ENCODE data around the gene NRG3. TPM values are rescaled to one million over a fixed set of nuclear protein-coding genes. Genes with fewer than 3 reads are reported as not detected.

NRG3 gene
- total RNA-seq, 1 donor from 2014 or later, result not detected

DNA sequence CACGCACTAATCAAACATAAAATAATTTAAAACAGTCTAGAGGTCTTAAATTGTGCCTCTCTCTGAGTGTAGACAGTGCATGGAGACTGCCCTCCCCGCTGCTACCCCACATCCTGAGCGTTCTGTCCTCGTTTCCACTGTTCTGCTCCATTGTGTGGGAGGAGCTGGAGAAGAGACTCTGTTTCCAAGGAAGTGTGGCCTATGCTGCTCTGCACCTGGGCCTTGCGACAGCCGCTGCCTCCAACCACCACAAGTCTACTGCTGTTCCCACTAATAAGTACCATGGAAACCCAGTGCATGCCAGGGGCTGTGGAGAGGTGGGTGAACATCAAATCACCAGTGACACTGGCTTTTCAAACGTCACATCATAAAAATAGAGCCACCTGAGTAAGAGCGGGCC, 19.6 kb downstream of the NRG3 start:
- Mint-ChIP-seq H3K4me3 (no peak overlapping the region), H3K4me1 (ENCODE audit: low read depth) (no peaks in the 10 kb centered on the region), H3K9me3 (no peaks in the 10 kb centered on the region), H3K27me3 (ENCODE audit: insufficient read depth) (no peaks in the 10 kb centered on the region), H3K36me3 (ENCODE audit: low read depth) (no peaks in the 10 kb centered on the region), H3K27ac (no peak overlapping the region)
- no peak for DNase-seq (ENCODE audit: low spot score)
- intact Hi-C loops (cut with micrococcal nuclease), result no loop called here

DNA sequence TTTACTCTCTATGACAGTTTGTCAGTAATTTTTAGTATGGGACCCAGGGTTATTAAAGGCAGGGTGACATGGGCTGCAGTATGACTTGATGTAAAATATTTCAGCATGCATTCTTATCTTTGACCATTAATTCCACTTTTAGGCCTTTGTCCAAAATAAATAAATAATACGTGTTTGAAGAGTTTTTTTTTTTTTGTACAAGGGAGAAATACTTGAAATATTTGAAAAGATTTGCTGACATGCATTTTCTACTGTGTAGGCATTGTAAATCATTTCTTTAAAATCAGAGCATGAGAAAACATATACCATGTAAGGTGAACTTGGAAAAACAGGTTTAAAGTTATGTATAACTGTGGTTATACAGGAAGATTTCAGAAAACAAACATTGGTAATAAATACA, 23.5 kb downstream of the NRG3 start:
- no peak overlapping the region for H3K27ac Mint-ChIP-seq
- H3K9me3 Mint-ChIP-seq, result no peaks in the 10 kb centered on the region
- H3K36me3 Mint-ChIP-seq (ENCODE audit: low read depth), result no peaks in the 10 kb centered on the region
- H3K4me3 Mint-ChIP-seq, result no peak overlapping the region
- H3K27me3 Mint-ChIP-seq (ENCODE audit: insufficient read depth), result no peaks in the 10 kb centered on the region
- no peak for DNase-seq (ENCODE audit: low spot score)
- intact Hi-C loops (cut with micrococcal nuclease), result no loop called here
- H3K4me1 Mint-ChIP-seq (ENCODE audit: low read depth), result no peaks in the 10 kb centered on the region

DNA sequence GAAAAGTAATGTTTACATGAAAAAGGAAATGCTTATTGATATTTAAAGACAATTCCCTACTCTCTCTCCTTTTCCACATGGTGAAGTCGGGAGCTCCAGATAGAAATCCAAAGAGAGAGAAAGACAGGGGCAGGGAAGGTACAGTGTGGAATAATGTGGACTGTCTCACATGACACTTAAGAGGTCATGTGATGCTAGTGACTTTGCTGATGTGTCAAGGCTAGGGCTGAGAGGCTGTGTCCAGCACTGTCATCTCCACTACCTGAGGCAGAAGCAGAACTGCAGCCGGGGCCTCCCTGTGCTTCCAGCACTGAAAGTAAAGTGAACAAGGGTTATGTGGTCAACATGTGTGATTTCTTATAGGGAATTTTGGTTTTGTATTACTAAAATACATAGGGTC, 26.0 kb downstream of the NRG3 start:
- Mint-ChIP-seq H3K4me1 (ENCODE audit: low read depth) (no peaks in the 10 kb centered on the region), H3K27ac (no peak overlapping the region), H3K9me3 (no peaks in the 10 kb centered on the region), H3K36me3 (ENCODE audit: low read depth) (no peaks in the 10 kb centered on the region), H3K27me3 (ENCODE audit: insufficient read depth) (no peaks in the 10 kb centered on the region), H3K4me3 (no peak overlapping the region)
- intact Hi-C loops (cut with micrococcal nuclease), result no loop called here
- no peak for DNase-seq (ENCODE audit: low spot score)

DNA sequence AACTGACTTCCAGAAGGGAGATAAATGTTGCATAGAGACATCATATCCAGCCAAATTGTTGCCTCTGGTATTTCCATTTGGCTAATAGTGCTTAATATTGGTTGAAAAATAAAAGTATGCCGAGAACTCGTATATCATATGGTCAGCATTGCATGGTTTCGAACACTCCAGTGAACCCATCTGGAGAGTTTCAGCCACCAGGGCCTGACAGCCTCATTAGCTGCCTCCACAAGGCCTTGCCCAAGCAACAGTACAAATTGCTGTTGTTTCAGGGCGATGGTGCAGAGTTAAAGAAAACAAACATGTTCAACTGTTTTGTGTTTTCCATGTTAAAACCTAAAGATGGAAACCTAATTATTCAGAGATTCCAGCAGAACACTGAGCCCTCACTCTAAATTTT, 28.5 kb downstream of the NRG3 start:
- H3K9me3 Mint-ChIP-seq, result no peaks in the 10 kb centered on the region
- intact Hi-C loops (cut with micrococcal nuclease), result no loop called here
- DNase-seq (ENCODE audit: low spot score), result no peak
- H3K36me3 Mint-ChIP-seq (ENCODE audit: low read depth), result no peaks in the 10 kb centered on the region
- H3K4me3 Mint-ChIP-seq, result no peak overlapping the region
- no peaks in the 10 kb centered on the region for H3K4me1 Mint-ChIP-seq (ENCODE audit: low read depth)
- no peaks in the 10 kb centered on the region for H3K27me3 Mint-ChIP-seq (ENCODE audit: insufficient read depth)
- no peak overlapping the region for H3K27ac Mint-ChIP-seq

DNA sequence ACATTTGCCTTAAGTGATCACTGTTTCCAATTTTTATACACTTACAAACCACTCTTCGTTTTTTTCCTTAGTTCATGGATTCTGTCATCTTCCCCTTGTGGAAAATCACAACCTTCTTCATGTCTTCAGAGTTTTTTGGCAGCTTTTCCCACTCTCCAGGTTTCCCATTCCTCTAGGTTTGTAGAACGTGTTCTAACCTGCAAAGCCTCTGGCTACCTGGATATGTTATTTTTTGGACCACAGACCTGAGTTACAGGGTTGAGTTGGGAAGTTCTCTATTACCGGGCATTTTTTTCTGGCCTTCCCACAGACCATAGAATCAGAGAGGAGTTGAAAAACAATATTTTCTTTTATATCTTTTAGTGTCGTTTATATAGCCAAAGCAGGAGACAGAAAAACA, 30.2 kb downstream of the NRG3 start:
- H3K4me3 Mint-ChIP-seq, result no peak overlapping the region
- intact Hi-C loops (cut with micrococcal nuclease), result no loop called here
- H3K36me3 Mint-ChIP-seq (ENCODE audit: low read depth), result no peaks in the 10 kb centered on the region
- no peaks in the 10 kb centered on the region for H3K4me1 Mint-ChIP-seq (ENCODE audit: low read depth)
- H3K27ac Mint-ChIP-seq, result no peak overlapping the region
- no peaks in the 10 kb centered on the region for H3K27me3 Mint-ChIP-seq (ENCODE audit: insufficient read depth)
- H3K9me3 Mint-ChIP-seq, result no peaks in the 10 kb centered on the region
- DNase-seq (ENCODE audit: low spot score), result no peak

DNA sequence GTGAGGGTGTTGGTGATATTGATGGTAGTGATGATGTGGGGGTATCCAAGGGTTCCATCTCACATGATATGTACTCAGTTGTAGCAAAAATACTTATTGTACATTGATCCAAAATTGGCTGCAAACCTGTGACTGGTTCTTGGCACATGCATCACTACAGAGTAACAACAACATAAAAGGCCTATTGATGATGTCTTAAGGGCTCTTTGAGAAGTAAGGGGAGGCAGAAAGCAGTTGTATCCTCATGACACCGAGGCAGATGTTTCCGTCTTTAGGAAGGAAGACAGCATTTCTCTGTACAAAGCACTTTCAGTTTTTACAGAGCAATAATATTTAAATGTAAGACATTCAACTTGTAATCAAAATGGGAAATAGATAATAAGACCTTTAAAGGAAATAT, 34.5 kb downstream of the NRG3 start:
- no peak overlapping the region for H3K4me3 Mint-ChIP-seq
- H3K27me3 Mint-ChIP-seq (ENCODE audit: insufficient read depth), result no peaks in the 10 kb centered on the region
- H3K9me3 Mint-ChIP-seq, result no peaks in the 10 kb centered on the region
- no peaks in the 10 kb centered on the region for H3K4me1 Mint-ChIP-seq (ENCODE audit: low read depth)
- H3K36me3 Mint-ChIP-seq (ENCODE audit: low read depth), result no peaks in the 10 kb centered on the region
- intact Hi-C loops (cut with micrococcal nuclease), result no loop called here
- no peak for DNase-seq (ENCODE audit: low spot score)
- no peak overlapping the region for H3K27ac Mint-ChIP-seq

DNA sequence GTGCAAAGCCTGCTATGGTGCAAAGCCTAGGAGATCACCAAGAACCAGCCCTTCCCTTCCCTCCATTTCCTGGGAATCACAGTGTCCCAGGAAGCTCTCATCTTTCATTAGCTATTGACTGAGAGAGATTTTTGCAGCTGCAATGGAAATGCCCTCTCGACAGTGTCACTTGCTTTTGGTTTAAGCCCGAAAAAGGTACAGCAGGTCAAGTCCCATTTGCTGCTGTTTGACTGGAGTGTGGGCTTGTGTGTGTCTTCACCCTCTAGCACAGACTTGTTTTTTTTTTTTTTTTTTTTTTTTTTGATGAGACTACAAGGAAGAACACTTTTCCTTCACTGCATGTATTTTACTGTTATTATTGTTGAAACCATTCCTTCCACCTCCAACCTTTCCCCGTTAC, 36.3 kb downstream of the NRG3 start:
- no peak overlapping the region for H3K4me3 Mint-ChIP-seq
- no peaks in the 10 kb centered on the region for H3K9me3 Mint-ChIP-seq
- H3K4me1 Mint-ChIP-seq (ENCODE audit: low read depth), result no peaks in the 10 kb centered on the region
- H3K27me3 Mint-ChIP-seq (ENCODE audit: insufficient read depth), result no peaks in the 10 kb centered on the region
- H3K27ac Mint-ChIP-seq, result no peak overlapping the region
- H3K36me3 Mint-ChIP-seq (ENCODE audit: low read depth), result no peaks in the 10 kb centered on the region
- intact Hi-C loops (cut with micrococcal nuclease), result no loop called here
- DNase-seq (ENCODE audit: low spot score), result no peak

DNA sequence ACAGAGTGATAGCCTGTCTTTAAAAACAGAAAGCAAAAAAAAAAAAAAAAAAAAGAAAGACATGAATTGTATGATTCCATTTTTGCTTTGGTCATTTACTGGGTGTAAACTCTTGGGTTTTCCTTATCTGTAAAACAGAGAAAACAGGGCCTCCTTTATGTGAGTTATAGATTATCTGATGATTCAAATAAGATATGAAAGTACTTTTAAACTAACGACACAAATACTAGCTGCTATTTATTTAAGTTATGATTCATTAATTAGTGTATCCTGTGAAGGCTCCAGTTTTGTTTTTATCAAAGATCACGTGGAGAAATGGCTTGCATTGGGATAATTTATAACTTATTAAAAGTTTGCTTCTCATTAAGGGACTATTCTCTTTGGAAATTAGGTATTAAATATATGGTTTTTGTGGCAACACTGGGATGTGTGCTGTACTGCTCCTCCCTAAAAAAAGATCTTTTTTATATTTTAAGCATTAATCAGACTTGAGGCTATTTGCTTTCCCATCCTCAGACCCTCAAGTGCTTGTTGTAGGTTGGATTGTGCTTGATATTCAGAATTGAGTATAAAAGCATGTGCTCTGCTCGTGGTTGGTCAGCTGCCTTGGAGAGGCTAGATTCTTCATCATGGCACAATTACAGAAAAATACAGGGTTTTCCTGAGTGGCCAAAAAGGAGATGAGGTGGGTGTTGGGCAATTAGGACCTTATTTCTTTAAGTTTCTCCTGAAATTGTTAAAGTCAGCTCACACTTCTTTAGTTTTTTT, 39.9 kb downstream of the NRG3 start:
- no peak overlapping the region for H3K4me3 Mint-ChIP-seq
- no peak overlapping the region for H3K27ac Mint-ChIP-seq
- intact Hi-C loops (cut with micrococcal nuclease), result no loop called here
- no peaks in the 10 kb centered on the region for H3K9me3 Mint-ChIP-seq
- H3K27me3 Mint-ChIP-seq (ENCODE audit: insufficient read depth), result no peaks in the 10 kb centered on the region
- no peaks in the 10 kb centered on the region for H3K4me1 Mint-ChIP-seq (ENCODE audit: low read depth)
- no peaks in the 10 kb centered on the region for H3K36me3 Mint-ChIP-seq (ENCODE audit: low read depth)
- no peak for DNase-seq (ENCODE audit: low spot score)

DNA sequence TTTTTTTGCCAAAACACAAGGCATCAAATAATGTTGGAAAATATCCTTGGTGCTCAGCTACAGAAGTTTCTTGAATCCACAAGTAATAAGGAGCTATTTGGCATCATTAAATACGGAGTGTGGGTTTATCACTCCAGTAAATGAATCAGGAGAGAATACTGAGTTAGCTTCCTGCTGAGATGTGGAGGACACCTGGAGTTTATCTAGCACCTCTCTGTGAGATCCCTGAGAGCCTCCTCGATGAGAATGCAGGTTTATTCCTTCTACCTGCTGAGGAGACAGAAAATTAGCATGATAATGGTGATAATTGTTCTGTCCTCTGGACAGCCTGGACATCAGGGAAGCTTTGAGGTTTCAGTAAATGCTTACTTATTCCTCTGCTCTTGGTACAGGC, 40.5 kb downstream of the NRG3 start:
- Mint-ChIP-seq H3K9me3 (no peaks in the 10 kb centered on the region), H3K36me3 (ENCODE audit: low read depth) (no peaks in the 10 kb centered on the region), H3K4me1 (ENCODE audit: low read depth) (no peaks in the 10 kb centered on the region), H3K27ac (no peak overlapping the region), H3K4me3 (no peak overlapping the region), H3K27me3 (ENCODE audit: insufficient read depth) (no peaks in the 10 kb centered on the region)
- no peak for DNase-seq (ENCODE audit: low spot score)
- intact Hi-C loops (cut with micrococcal nuclease), result no loop called here

DNA sequence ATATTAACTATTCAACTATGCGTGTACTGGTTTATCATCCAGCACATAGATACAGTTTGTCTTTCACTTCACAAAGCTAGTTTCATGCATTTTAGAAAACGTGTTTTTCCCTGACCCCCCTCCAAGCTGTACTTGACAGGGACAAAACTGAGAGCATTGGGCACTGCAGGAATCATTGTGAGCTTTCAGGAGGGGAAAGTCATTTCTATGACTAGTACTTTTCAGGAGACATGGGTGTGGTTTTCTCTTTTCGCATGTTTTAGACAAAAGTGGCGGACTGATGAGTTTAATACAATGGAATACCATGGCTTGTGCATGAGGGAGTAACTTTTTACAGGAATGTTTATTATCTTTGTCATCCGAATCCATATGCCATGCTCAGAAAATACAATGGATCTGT, 42.7 kb downstream of the NRG3 start:
- H3K9me3 Mint-ChIP-seq, result no peaks in the 10 kb centered on the region
- no peak for DNase-seq (ENCODE audit: low spot score)
- H3K36me3 Mint-ChIP-seq (ENCODE audit: low read depth), result no peaks in the 10 kb centered on the region
- intact Hi-C loops (cut with micrococcal nuclease), result no loop called here
- H3K4me3 Mint-ChIP-seq, result no peak overlapping the region
- no peaks in the 10 kb centered on the region for H3K4me1 Mint-ChIP-seq (ENCODE audit: low read depth)
- H3K27me3 Mint-ChIP-seq (ENCODE audit: insufficient read depth), result no peaks in the 10 kb centered on the region
- no peak overlapping the region for H3K27ac Mint-ChIP-seq

DNA sequence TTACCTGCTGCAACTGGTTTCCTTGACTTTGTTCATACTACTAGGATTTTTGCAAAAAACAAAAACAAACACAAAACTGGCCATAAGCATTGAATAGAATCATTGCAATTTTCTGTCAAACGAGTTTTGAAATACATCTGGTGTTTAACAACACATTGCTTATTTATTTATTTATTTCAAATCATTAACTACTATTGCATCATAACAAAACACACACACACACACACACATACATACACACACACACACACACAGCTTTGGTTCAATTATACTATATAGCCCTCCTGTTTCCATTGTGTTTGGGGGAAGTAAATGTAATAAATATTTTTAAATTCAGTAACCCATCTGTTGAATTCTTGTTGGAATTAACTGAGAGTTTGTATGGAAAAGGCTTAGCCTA, 43.8 kb downstream of the NRG3 start:
- no peaks in the 10 kb centered on the region for H3K27me3 Mint-ChIP-seq (ENCODE audit: insufficient read depth)
- DNase-seq (ENCODE audit: low spot score), result no peak
- no peaks in the 10 kb centered on the region for H3K9me3 Mint-ChIP-seq
- H3K27ac Mint-ChIP-seq, result no peak overlapping the region
- no peak overlapping the region for H3K4me3 Mint-ChIP-seq
- intact Hi-C loops (cut with micrococcal nuclease), result no loop called here
- H3K36me3 Mint-ChIP-seq (ENCODE audit: low read depth), result no peaks in the 10 kb centered on the region
- no peaks in the 10 kb centered on the region for H3K4me1 Mint-ChIP-seq (ENCODE audit: low read depth)

DNA sequence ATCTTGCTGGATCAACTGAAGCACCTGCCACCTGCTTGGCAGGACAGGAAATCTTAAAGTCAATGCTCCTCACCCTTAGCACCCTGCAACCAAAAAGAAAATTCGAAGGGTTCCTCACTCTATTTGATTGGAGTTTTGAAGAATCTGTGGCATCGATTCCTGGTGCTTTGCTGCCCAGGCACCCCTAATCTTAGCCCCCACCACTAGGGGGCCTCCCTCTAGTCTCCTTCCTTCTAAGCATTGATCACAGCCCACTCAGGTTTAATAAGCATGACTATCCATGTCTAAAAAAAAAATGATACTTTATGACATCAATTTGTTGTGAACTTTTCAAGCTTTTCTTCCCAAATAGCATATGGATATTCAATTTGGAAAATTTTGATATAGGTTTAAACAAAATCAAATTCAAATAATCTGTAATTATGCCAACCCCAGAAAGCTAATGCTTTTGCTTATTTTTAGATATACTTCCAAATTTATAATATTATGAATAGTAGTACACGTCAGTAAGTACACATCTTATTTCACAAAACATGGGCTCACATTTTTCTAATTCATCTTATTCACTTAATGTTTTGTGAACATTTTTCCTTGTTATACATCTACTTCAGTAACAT, 45.3 kb downstream of the NRG3 start:
- intact Hi-C loops (cut with micrococcal nuclease), result no loop called here
- DNase-seq (ENCODE audit: low spot score), result no peak
- Mint-ChIP-seq H3K27me3 (ENCODE audit: insufficient read depth) (no peaks in the 10 kb centered on the region), H3K27ac (no peak overlapping the region), H3K9me3 (no peaks in the 10 kb centered on the region), H3K4me3 (no peak overlapping the region), H3K4me1 (ENCODE audit: low read depth) (no peaks in the 10 kb centered on the region), H3K36me3 (ENCODE audit: low read depth) (no peaks in the 10 kb centered on the region)

DNA sequence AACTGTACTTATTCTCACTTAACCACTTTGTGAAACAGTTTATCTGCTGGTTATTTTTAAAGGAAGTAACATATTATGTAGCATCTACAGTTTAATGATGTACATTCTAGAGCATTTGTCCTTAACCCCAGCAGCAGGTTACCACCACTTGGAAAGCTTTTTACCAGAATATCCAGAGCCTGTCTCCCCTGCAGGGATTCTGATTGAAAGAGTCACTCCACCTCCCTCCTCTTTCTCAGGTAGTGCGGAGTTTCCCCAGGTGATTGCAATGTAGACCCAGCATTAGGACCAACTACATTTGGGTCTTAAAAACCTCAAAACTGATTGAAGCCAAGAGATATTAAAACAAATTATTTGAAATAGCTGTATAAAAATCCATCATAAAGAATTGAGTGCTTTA, 53.1 kb downstream of the NRG3 start:
- Mint-ChIP-seq H3K9me3 (no peaks in the 10 kb centered on the region), H3K27me3 (ENCODE audit: insufficient read depth) (no peaks in the 10 kb centered on the region), H3K36me3 (ENCODE audit: low read depth) (no peaks in the 10 kb centered on the region), H3K4me3 (no peak overlapping the region), H3K27ac (no peak overlapping the region), H3K4me1 (ENCODE audit: low read depth) (no peaks in the 10 kb centered on the region)
- DNase-seq (ENCODE audit: low spot score), result no peak
- intact Hi-C loops (cut with micrococcal nuclease), result no loop called here

DNA sequence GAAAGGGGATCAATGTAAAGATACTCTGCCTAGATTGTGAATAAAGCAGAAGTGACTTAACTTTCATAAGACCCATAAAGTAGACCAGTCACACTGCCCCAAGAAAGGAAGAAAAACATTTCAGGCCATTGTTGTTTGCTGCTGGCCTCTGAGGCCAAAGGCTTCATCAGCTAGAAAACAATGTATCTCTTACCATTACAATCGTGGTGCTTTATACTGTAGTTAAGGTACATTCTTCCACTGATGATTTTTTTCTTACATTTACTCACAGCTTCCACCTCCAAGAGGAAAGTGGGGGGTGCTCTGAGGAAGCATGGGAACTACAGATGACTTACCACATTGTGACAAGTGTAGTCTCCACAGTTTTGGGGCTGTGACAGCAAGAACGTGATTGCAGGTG, 68.6 kb downstream of the NRG3 start:
- no peak overlapping the region for H3K4me3 Mint-ChIP-seq
- H3K27me3 Mint-ChIP-seq (ENCODE audit: insufficient read depth), result no peaks in the 10 kb centered on the region
- no peaks in the 10 kb centered on the region for H3K36me3 Mint-ChIP-seq (ENCODE audit: low read depth)
- H3K9me3 Mint-ChIP-seq, result no peaks in the 10 kb centered on the region
- no peak for DNase-seq (ENCODE audit: low spot score)
- intact Hi-C loops (cut with micrococcal nuclease), result no loop called here
- no peaks in the 10 kb centered on the region for H3K4me1 Mint-ChIP-seq (ENCODE audit: low read depth)
- H3K27ac Mint-ChIP-seq, result no peak overlapping the region

Data from activated T-helper 1 cell treated with anti-CD3 and anti-CD28 coated beads, Interleukin-12 subunit alpha, Interleukin-12 subunit beta, Interleukin-2, Interleukin-4 antibody, amounts not matched to agents 30 ng/mL and 10 ng/mL and 1 ng/mL, durations not matched to agents 14 hours and 24 hours and 36 hours (primary cell).